Stimulated activated CD8-positive, alpha-beta memory T cell treated with anti-CD3 and anti-CD28 coated beads, Interleukin-7, amount 100 ng/mL, for 24 hours (primary cell): ENCODE results near the gene ZNF17.
"Not testable (repeated sequence)": the region's sequence is repeated elsewhere in the genome, so short reads cannot be mapped to it uniquely, and the experiment has no call there.

Experiments
- DNase-seq: peaks from one replicate; pipeline ENCODE4 v3.0.0-alpha.2; 2020; ENCODE audit warnings: low read depth

The ZNF17 gene

DNA sequence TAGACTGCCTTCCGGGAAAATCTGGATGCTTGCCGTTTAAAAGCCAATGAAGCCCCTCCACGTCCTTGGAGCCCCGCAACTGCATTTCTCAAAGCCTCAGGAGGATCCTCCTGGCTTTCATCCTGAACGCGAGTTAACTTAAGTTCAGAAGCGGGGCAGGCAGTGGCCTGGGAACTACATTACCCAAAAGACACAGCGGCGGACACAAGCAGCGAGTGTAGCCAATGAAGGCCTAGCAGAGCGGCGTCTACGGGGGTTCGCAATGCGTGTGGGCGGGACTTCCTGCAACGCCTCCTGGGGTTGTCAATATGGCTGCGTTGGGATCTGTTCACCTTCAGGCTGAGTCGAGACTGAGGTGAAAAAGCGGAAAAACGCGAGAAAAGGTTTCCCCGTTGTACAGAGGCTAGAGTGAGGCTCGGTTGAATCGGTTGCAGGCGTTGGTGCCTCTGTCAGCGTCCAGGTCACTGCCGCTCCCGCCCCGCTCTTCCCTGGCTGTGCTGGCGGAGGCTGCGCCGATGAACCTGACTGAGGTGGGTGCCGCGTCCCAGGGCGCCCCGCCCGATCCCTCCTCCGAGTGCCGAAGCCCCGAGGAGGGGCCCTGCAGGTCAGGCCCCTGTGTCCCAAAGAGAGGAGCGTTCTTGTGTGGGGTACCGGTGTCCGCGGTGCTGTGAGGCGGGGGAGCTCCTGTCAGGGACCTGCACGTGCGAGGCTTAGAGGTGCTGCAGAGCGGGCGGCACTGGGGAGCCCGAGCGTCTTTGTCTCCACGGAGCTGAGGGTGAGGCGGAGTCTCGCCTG, at the start of gene ZNF17:
ZNF17 (plus strand) TSS at position 285 of the 795 bp plus-strand sequence. CDS start 2,455 bp downstream, outside the sequence.
- peak; percentile 86 for DNase-seq

- no peak for DNase-seq
Observed at GRCh38 chr19:57362419-57362818, 48.5 kb upstream of the ZNF17 start.

GRCh38 chr19:57362997-57363687, 47.8 kb upstream of the ZNF17 start, which contains the start of the genes TRAPPC2B and ZNF547:
TRAPPC2B (plus strand) TSS chr19:57363551; CDS start chr19:57364834, 1,283 bp downstream.
ZNF547 (plus strand) TSS chr19:57363551; CDS start chr19:57368556, 5,005 bp downstream.
- peak; percentile 94 for DNase-seq

DNA sequence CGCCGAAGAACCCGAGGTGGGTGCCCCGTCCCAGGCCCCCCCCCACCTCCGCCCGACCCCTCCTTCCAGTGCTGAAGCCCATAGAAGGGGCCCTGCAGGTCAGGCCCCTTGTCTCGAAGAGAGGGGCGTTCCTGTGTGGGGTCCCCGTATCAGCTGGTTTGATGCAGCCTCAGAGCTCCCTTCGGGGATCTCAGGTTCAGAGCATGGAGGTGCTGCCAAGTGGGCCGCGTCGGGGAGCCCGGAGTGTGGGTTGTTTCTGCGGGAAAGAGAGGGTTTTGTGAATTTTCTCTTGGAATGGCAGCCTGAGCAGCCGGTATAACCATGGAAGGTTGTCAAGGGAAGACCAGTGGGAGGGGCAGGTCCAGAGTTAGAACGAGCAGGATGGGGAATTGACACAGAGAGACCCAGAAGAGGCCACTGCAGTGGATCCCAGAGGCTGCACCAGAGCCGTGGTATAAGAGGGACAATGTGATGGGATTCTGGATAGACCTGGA, 47.2 kb upstream of the ZNF17 start:
- DNase-seq = no peak

GRCh38 chr19:57366776-57367175, 44.2 kb upstream of the ZNF17 start:
- DNase-seq = no peak

- DNase-seq = no peak
Observed at GRCh38 chr19:57374179-57374578, 36.8 kb upstream of the ZNF17 start.

- DNase-seq = not testable (repeated sequence)
Observed at GRCh38 chr19:57374647-57375046, 36.3 kb upstream of the ZNF17 start.

DNA sequence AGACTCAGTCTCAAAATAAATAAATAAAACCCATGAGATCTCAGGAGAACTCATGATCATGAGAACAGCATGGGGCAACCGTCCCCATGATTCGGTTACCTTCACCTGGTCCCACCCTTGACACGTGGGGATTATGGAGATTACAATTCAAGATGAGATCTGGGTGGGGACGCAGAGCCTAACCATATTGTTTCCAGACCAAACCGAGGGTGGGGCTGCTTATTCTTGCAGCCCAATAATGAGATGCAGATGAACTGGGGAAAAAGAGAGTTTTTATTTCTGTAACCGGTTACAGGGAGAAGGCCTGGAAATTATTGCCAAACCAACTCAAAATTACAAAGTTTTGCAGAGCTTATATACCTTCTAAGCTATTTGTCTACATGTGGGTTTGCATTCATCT, 34.8 kb upstream of the ZNF17 start:
- DNase-seq = no peak

DNA sequence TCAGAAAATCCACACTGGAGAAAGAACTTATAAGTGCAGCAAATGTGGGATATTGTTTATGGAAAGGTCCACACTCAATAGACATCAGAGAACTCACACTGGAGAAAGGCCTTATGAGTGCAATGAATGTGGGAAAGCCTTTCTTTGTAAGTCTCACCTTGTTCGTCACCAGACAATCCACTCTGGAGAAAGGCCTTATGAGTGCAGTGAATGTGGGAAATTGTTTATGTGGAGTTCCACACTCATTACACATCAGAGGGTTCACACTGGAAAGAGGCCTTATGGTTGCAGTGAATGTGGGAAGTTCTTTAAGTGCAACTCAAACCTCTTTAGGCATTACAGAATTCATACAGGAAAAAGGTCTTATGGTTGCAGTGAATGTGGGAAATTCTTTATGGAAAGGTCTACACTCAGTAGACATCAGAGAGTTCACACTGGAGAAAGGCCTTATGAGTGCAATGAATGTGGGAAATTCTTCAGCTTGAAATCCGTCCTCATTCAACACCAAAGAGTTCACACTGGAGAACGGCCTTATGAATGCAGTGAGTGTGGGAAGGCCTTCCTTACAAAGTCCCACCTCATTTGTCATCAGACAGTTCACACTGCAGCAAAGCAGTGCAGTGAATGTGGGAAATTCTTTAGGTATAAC, 33.3 kb upstream of the ZNF17 start:
- DNase-seq = no peak

GRCh38 chr19:57380923-57381322, 30.0 kb upstream of the ZNF17 start:
- DNase-seq = no peak

- no peak for DNase-seq
Observed at GRCh38 chr19:57382806-57383488, 28.0 kb upstream of the ZNF17 start.

DNA sequence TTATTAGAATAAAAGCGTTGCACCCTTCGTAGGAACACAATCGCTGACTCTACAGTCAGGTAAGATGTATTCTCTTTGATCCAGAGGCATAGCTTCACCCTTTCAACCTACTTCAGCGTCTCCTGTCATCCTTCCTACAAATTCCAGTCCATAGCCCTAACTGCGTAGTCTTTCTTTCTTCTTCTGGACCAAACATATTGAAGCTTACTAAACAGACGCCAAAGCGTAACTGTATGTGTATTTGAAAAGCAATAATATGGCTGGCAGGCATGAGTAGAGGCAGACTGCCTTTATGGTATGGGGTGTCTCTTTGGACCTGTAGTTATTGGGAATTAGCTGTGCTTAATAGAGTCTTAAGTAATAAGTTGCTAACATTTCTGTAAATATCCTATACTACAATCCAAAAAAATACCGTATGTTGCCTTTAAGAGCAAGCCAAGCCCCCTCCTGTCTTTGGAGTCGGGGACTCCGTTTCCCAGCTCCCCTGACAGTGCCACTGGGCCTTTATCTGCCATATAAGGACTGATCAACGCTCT, 21.7 kb upstream of the ZNF17 start:
- no peak for DNase-seq

GRCh38 chr19:57389730-57390598, 21.0 kb upstream of the ZNF17 start, which contains the start of gene ZNF548:
ZNF548 (plus strand) TSS chr19:57389854; CDS start chr19:57390100, 246 bp downstream.
- peak; percentile 97 for DNase-seq

- no peak for DNase-seq
Observed at GRCh38 chr19:57395710-57396109, 15.3 kb upstream of the ZNF17 start.

GRCh38 chr19:57398868-57399267, 12.1 kb upstream of the ZNF17 start:
- no peak for DNase-seq

DNA sequence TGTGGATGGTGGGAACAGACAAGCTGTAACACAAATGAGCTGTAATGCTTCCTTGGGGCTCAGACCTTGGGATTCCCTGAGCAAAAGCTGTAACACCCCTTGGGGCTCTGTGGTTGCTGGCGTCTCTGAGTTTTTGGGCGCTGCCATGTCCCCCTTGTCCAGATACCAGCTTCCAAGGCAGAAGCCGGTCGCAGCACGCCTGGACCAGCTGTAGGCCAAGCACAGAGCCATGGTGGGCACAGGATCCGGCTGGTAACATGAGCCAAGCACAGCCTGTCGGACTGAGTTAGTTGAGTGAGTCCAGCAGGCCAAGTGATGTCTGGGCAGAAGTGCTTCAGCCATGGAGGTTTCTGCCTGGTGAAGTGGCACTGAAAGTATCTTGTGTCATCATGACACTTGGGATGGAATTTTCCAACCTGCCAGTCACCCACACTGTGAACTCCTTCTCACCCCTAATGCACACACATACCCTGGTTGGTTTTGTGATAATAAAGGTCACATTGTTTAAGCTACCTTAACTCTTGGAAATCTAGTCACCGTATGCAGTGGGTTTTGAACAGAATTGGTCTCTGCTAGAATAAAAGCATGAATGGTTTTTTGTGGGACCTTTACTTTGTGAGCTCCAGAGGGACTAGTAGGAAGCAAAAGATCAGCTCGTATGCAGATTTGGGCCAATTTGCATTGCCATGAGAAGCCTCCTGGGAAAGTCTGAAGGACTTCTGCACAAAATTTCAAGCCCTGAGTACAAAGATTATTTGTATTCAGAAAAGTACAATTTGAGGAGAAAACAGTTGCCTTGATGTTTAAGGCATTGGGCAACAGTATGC, 7.0 kb upstream of the ZNF17 start:
- no peak for DNase-seq

- DNase-seq = peak; percentile 29
Observed at GRCh38 chr19:57406516-57407123, 4.3 kb upstream of the ZNF17 start.

- no peak for DNase-seq
Observed at GRCh38 chr19:57419439-57419838, 8.5 kb downstream of the ZNF17 start.

DNA sequence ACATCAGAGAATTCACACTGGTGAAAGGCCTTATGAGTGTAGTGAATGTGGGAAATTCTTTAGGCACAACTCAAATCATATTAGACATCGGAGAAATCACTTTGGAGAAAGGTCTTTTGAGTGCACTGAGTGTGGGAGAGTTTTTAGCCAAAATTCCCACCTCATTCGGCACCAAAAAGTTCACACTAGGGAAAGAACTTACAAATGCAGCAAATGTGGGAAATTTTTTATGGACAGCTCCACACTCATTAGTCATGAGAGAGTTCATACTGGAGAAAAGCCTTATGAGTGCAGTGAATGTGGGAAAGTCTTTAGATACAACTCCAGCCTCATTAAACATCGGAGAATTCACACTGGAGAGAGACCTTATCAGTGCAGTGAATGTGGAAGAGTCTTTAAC, 10.1 kb downstream of the ZNF17 start:
- DNase-seq = no peak
